ENCODE measurements around the gene CD93.
A peak's percentile ranks its signal among the peaks of the same experiment; 100 is the strongest.

The CD93 gene

GRCh38 chr20:23119456-23120216, 33.5 kb upstream of the CD93 start:
- no peak for DNase-seq

DNA sequence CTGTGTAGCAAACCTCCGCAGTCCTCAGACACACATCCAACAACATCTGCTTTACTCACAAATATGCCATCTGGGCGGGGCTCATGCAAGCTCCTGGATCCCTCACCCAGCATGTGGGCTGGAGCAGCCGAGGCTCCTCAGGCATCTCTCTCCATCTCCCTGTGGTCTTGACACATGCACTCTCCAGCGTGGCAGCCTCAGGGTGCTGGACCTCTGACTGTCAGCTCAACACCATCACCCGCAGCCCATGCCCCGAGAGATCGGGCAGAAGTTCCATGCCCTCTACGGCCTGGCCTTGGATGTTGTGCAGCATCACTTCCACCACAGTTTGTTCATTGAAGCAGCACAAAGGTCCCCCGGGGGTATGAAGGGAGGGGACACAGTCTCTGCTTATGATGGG, 32.6 kb upstream of the CD93 start:
- no peak for DNase-seq

GRCh38 chr20:23118144-23118543, 32.0 kb upstream of the CD93 start:
- no peak for DNase-seq

GRCh38 chr20:23117738-23118137, 31.6 kb upstream of the CD93 start:
- no peak for DNase-seq

DNA sequence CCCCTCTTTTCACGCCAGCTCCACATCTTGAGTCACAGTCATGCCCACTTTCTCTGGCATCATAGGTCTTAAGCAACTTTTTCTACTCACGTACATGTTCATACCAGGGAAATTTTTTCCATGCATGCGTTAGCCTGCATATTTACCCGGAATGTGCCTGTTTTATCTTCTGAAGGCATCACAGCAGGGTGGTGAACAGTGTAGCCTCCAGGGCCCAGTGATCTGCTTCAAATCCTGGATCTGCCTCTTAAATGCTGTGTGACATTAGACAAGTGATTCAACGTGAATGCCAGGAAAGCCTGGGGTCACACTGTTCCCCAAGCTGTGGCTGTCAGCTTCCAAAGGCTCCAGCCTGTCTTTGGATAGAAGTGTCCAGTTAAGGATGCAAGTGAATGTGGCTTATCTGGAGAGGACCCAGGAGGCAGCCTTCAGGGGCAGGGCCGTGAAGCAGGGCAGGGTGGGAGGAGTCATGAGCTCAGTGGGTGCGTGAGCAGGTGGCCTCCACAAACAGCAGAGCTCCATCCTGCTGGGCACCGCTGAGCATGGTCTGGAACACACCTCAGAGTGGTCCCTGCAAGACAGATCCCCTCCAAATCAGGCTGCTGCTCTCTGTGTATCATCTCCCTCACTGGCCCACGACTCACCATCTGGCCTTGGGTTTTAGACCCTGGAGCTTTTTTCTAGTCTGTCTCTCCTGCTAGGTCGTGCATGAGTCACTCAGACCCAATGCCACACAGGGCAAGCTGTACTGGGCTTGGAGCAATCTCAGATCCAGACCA, 30.4 kb upstream of the CD93 start:
- no peak for DNase-seq

DNA sequence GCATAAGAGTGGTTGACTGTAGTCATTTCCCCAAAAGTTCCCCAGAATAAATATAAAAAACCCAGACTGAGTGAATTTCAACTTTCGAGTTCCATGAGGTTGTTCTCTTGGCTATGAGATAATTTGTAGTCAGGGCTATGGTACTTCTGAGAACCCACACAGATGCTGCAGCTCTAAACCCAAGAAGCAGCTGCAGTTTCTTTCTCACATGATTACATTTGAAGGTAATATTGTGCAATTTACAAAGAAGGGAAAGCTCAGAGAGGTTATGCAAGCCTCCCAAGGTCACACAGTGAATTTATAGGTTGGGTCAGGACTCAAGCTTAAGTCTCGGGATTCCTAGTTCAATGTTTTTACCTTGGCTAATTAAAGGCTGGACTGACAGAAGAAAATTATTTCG, 29.7 kb upstream of the CD93 start:
- no peak for DNase-seq

- no peak for DNase-seq
Observed at GRCh38 chr20:23114448-23115082, 28.4 kb upstream of the CD93 start.

- peak in 1 of 2 donors; percentile 21 for DNase-seq
Observed at GRCh38 chr20:23114018-23114417, 27.9 kb upstream of the CD93 start.

DNA sequence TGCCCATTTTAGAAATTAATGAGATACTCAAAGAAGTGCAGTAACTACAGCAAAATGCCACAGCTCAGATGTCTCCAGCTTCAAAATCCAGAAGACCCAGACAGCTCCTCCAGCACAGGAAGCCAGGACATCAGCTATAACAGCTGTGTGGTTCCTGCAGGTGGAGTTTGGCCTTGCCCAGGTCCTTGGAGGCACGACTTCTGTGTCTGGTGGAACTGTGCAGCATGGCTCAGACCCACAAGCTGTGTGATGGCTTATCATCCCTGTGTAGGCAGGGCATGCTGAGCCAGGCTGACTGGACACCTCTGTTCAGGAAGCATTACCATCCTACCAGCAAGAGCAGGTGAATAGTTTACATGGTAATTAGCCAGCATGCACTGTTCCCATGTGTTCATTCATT, 26.5 kb upstream of the CD93 start:
- no peak for DNase-seq

DNA sequence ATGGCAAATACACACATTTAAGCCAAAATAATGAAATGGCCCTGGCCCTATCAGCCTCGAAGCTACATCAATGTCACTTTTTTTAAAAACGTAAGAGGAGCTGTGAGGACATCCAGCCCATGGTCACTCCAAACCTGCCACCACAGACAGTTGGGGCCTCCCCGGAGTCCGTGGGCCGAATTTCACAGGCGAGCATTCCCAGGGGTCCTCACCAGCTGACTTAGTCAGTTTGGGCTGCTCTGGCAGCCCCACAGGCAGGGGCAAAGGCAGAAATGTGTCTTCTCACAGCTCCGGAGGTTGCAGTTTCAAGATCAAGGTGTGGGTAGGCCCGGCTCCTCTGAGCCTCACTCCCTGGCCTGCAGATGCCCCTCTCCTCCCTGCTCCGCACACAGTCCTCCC, 25.8 kb upstream of the CD93 start:
- DNase-seq = no peak

DNA sequence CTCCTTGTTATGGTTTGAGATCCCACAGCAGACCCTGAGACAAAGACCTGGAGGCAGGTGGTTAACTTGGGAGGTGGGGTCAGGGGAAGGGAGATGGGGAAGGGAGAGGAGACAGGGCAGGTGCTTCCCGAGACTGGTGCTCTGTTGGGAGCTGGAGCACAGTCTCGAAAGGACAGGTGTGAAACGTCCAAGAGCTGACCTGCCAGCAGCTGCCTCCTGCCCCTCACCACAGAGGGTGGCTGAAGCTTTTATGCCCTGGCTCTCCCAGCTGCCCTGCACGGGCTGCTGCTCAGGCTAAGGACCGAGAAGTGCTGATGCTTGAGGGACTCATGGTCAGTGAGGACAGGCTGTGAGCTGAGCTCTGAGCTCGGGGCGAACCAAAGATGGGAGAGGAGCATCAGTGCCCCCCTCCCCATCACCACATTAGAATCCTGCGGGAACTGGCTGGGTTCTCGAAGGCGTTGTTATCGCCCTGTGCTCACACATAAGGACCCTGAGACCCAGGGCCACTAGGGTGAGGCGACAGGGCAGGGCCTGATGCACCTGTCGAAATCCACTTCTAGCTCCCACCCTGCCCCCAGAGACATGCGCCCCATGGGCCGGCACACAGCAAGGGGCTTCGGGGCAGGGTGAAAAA, 25.3 kb upstream of the CD93 start:
- DNase-seq = no peak

- no peak for DNase-seq
Observed at GRCh38 chr20:23108871-23109270, 22.7 kb upstream of the CD93 start.

DNA sequence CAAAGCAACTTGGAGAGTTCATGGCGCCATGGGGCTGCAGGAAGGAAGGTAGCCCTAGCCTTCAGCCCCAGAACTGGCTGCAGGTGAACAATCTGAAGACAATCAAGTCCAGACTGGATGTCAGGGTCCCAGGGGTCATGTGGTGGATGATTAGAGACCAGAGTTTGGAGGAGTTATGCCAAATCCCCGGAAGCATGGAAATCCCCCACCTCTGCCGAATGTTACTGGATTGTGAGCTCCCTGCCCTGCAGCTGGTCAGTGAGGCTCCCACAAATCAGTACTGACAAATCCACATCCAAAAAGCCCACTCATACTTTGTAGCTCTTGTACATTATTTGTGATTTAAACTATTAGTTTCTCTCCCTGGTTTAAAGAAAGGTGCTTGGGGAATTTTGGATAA, 21.3 kb upstream of the CD93 start:
- no peak for DNase-seq

DNA sequence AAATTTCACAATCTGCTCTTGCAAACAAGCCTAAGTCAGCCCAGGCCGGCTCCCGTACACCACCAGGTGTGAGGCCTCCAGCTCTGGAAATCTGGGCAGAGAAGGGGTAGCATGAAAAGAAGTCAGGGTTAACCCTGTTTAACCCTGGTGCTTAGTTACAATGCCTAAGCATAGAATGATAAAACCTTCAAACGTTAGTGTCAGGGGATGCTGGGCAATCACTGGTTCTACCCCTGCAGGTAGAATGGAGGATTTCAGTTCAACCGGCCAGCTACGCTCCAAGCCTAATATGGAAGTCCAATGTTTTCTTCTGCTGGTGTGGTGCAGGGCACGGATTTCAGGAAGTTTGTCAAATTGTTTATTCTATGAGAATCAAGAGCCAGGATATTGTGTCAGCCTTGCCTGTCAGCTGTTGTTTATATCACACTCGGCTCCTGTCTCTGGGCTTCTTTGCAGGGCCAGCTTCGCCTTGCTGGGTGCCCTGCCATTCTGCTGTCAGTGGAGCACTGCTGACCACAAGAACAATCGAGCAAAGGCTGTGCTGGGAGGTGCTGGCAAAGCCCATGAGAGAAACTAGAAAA, 20.2 kb upstream of the CD93 start:
- no peak for DNase-seq

- no peak for DNase-seq
Observed at GRCh38 chr20:23105193-23105592, 19.1 kb upstream of the CD93 start.

DNA sequence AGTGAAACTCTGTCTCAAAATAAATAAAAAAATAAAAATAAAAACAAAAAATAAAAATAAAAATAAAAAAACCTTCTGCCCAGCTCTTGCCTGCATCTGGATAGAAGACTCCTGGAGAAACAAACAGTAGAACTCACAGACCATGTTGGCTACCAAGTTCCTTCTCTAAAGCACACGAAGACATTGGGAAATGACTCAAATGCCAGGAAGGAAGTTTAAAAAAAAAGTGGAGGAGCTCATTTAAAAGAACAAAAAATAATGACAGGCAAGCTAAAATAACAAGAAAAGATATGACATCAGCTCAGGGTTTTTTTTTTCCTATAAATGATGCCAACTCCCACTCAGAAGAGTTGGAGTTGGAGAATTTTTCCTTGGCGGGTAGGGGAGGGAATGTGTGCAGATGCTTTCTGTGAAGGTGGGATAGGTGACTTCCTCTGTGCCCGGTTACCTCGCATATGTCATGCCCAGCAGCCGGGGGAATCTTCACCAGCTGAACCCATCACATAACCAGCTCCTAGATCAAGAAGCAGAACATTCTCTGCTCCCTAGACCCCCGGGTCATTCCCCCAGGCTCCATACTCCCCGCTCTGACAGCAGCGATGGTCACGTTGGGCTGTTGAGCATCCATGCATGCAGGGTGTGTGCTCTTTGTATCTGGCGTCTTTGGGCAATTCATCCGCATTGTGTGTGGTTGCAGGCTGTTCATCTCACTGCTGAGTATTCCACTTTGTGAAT, 17.3 kb upstream of the CD93 start:
- DNase-seq = no peak

DNA sequence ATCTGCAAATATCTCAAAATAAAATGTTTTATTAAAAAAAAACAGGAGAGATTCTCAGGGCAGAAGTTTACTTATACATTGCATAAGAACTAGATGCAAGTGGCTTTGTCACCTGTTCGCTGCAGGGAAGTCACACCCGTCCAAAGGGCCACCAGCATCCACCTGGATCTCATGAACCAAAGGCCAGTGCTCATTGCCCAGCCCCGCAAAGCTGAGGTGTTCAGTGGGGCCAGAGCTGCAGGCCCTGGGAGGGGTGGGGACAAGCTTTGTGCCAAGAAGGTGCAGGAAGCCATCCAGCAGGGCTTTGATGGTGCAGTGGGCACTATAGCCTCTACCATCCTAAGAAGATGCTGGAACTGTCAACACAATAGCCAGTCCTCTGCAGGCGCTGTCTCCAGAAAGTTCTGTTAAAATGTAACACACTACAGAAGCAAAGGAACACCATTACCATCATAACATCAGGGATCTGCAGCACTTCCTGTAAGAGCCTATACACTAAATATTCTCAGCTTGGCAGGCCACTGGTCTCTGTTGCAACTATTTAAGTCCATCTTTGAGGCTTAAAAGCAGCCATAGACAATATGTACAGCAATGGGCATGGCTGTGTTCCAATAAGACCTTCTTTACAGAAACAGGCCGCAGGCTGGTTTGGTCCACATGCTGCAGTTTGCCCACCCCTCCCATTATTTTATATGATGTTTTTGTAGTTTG, 15.7 kb upstream of the CD93 start:
- DNase-seq = no peak

DNA sequence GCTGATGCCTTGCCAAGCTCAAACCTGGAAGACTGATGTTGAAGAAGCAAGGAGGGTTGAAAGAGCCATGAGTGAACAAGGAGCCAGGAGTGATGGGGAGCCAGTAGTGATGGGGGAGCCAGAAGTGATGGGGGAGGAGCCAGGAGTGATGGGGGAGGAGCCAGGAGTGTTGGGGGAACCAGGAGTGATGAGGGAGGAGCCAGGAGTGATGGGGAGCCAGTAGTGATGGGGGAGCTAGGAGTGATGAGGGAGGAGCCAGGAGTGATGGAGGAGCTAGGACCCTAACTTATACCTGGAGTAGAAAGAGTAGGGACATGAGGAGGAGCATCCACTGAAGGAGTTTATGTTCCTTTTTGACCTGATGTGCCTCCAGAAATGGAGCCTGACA, 14.6 kb upstream of the CD93 start:
- DNase-seq = no peak

- DNase-seq = no peak
Observed at GRCh38 chr20:23099791-23100719, 13.9 kb upstream of the CD93 start.

All from hippocampal formation (tissue), 2 donors.